HCEC 1CT (cell line): ENCODE measurements around the gene SRPRB.

Source experiments
- DNase-seq: peaks from one replicate; pipeline ENCODE4 v3.0.0-alpha.2; 2017

Gene SRPRB, protein sequence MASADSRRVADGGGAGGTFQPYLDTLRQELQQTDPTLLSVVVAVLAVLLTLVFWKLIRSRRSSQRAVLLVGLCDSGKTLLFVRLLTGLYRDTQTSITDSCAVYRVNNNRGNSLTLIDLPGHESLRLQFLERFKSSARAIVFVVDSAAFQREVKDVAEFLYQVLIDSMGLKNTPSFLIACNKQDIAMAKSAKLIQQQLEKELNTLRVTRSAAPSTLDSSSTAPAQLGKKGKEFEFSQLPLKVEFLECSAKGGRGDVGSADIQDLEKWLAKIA

DNA sequence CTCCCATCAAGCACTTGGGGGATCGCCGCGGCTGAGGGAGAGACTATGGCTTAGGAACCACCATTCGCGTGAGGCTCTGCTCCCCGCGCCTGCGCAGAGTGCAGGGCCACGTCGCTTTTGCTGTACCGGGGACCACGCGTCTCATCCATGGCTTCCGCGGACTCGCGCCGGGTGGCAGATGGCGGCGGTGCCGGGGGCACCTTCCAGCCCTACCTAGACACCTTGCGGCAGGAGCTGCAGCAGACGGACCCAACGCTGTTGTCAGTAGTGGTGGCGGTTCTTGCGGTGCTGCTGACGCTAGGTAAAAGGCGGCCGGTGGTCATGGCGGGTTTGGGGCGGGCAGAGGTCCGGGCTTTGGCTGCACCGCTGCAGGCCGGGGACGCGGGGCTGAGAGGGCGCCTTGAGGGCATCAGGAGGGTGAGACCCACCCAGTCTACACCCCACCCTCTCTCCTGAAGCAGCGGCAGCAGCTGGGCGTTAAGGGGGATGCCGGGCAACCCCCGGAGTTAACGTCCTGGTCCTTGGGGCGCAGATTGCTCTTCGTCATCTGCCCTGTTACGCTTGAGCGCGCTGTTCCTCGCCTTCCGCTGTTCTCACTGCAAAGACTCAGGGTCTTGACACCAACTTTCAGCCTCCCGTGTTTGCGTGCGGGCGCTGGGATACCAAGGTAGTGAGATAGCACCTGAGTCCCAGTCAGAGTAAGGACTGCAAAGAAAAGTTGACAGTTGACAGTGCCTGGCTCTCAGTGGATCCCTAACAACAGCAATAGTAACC is at the start of gene SRPRB:
SRPRB (plus strand) TSS at position 114 of the 774 bp plus-strand sequence; CDS start at position 148, 34 bp downstream.
- peak; percentile 91 for DNase-seq

DNA sequence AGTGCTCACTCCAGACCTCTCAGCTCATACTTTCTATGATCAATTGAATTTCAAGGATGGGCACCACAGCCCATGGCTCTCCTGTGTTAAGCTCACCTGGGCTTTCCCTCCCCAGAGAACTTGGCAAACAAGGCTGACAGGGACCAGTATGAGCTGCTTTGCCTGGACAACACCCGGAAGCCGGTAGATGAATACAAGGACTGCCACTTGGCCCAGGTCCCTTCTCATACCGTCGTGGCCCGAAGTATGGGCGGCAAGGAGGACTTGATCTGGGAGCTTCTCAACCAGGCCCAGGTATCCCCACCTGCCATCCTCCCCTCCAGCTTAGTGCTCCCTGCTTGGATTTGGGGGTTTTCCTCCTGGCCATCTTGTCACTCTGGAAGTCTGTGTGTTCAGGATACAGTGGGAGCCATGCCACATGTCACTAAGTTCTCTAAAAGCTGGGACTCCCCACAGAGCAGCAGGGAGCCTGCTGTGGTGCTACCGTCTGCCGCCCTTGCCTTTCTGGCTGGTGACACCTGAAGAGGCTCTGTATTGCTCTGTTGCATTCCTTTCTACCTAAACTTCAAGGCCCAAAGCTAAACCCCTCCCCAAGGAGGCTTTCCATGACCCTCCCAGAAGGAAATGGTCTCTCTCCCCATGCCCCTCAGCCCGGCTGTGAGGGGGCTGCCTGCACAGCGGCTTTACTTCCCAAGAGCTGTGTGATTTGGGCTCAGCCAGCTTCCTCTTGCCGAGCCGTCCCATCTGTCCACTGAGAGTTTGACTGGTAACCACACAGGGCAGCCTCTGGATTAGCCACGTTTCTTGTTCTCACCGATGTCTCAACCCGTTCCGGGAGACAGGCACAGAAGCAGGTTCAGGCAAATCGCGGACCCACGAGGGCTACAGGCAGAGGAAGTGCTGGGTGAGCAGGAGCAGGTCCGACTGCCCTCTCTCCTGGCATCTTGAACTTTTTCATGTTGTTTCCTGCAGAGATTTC is 48.6 kb upstream of the SRPRB start:
- no peak for DNase-seq

DNA sequence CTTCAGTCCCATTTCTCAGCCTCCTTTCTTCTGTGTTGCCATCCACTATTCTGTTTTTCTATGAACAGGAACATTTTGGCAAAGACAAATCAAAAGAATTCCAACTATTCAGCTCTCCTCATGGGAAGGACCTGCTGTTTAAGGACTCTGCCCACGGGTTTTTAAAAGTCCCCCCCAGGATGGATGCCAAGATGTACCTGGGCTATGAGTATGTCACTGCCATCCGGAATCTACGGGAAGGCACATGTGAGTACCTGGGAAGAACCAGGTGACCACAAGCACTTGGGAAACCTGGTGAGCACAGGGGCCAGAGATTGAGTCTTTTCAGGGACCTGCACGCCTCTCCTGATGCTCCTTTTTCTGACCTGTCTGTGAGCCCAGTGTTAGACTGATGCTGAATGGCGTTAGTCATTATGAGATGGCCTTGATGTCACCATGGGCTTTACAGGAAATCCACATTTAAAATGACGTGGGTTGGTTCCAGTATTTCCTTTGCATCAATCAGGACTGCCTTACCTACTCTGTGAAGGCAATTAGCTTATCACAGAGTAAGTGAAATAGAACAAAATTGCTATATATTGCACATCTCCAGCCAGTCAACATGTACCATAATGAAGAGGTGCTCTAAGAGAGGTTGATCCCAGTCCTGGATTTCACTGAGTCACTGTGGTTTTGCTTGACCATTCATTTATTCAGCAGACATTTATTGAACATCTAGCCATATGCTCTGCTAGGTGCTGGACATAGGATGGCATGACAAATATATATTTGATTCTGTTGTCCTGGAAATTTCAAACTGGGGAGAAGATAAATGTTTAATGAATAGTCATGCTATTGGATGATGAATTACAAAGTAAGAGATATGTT is 47.7 kb upstream of the SRPRB start:
- no peak for DNase-seq

DNA sequence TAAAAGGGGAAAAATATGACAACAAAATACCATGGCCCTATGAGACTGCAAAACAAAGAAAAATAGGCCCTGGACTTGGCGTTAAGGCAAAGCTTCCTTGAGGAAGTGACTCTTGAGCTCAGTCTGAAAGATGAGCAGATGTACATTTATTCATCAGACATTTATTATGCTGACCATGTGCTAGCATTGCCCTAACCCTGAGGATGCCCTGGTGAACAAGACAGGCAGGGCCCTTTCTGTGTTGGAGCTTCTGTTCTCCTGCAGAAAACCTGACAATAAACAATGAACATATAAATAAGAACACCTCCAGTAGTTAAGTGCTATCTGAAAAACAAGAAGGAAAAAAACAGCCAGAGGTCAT is 47.1 kb upstream of the SRPRB start:
- DNase-seq = no peak

DNA sequence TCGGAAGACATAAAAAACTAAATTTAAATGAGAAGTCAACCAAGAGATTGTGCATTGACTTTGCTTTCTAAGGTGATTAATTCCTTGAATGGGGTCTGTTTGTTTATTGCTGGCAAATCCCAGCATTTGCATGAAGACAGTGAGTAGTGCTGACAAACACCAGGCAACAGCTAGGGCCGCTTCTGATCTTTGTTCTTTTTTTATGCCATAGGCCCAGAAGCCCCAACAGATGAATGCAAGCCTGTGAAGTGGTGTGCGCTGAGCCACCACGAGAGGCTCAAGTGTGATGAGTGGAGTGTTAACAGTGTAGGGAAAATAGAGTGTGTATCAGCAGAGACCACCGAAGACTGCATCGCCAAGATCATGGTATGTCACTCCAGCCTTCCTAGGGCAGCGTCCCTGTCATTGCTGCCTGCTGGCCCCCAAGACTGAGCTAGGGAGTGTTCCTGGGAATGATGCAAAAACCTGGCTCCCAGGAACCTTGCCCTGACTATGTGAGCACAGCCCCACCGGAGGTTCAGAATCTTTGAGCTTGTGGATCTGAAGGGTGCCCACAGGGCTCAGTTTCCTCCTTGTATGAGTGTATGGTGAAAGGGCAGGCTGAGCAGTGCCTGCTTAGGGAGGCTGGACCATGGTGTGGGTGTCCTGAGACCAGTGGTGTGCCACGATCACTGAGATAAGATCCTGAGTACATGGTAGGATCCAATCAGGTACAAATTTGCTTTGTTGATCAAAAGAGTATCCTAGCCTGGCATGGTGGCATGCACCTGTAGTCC is 46.5 kb upstream of the SRPRB start:
- no peak for DNase-seq

DNA sequence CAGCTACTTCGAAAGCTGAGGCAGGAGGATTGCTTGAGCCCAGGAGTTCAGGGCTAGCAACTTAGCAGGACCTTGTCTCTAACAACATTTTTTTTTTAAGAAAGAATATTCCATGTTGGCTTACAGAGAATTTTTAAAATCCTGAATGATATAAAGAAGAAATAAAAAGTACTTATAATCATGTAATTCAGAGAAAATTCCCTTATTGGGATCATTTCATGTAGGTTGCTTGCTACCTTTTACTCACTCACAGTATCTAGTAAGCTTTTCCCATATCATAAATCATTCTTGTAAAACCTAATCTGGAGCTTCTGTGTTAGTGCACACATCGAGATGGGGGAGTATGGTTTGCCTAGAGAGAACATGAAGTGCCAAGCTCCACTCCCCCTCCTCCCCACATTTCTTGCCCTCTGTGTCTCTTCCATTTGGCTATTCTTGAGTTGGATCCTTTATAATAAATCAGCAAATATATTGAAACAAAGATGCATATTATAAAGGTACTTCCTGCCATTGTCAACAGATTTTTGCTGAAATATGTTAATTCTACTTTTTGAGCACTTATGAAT is 45.8 kb upstream of the SRPRB start:
- no peak for DNase-seq

DNA sequence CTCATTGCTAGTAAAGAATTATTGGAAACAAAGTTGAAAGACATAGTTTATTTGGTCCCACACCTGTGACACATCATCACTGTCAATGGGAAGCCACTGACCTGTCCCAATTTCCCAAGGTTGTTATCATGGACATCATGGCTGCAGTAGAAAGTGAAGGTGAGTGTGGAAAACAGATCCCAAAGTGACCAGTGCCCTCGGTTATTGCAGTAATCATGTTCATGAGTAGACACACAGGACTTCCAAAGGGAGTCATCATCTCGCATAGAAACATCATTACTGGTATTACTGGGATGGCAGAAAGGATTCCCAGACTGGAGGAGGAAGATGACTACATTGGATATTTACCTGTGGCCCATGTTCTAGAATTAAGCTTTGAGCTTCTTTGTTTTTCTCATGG is 44.7 kb upstream of the SRPRB start:
- no peak for DNase-seq

DNA sequence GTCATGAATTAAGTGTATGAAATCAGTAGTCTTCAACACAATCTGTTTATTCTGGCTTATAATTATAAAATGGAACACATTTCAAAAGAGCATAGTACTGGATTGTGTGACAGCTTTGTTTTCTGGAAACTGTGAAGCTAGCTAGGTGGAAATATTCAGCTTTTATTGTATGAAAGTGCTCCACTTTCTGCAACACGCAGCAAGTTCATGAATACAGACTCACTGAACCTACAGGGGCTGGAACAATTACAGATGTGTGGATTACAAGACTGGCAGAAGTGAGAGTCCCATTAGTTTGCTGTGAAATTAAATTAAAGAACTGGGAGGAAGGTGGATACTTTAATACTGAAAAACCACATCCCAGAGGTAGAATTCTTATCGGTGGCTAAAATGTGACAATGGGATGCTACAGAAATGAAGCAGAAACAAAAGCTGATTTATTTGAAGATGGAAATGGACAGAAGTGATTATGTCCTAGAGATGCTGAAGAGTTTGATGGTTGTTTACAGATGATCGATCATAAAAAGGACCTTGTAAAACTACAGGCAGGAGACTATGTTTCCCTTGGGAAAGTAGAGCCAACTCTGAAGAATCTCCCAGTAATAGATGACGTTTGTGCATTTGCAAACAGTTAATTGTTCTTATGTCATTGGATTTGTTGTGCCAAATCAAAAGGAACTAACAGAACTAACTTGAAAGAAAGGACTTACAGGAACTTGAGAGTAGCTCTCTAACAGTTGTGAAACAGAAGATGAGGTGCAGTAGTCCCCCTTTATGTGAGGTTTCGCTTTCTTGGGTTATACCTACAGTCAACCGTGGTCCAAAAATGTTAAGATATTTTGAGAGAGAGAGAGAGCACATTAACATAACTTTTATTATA is 43.8 kb upstream of the SRPRB start:
- DNase-seq = no peak

DNA sequence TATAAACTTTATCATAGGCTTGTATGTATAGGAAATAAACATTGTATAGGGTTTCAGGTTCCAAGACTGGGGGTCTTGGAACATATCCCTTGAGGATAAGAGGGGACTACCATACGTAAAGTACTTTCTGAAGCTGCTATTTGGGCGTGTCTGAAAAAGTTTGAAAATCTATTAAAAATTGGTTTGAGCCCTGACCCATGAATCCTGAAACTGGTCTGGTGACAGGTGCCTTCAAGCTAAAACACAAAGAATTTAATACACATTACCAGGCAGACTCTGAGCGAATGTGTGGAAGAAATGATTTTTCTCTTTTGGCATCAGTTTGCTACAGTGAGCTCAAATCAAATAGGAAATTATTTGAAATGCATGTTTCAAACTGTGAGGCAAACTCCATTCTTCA is 43.1 kb upstream of the SRPRB start:
- DNase-seq = no peak

DNA sequence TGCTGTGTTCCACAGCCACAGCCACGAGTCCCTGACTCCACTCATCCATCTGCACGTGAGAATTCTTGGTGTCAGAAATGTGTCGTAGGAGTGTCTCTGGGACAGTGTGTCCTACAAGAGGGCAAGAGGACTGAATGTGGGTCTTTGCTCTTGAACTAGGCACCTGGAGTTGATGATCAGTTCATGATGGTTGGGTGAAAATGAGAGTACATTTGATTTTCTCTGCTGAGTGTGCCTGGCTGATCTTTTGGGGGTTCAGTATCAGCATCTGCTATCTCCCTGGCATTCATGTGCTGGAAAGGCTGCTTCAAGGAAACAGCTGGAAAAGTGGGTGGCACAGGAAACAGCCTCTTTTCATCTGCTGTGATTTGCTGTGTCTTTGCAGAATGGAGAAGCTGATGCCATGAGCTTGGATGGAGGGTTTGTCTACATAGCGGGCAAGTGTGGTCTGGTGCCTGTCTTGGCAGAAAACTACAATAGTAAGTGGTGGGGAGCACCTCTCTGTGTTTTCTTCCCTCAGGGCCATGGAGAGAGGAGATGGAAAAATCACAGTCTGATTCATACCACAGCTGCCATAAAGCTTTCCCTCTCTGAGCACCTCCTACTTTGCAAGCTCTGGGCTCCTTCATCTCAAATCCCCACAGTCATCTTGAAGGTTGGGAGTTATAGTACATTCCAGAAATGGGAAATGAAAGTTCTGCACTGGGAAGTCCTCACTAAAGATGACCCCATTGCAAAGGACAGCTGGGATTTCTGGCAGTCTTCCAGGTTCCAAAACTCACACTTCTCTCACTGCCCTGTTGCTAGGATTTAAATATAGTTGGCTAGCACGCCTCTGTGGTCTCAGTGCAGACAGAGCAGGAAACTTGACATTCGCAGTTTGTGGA is 41.6 kb upstream of the SRPRB start:
- no peak for DNase-seq

DNA sequence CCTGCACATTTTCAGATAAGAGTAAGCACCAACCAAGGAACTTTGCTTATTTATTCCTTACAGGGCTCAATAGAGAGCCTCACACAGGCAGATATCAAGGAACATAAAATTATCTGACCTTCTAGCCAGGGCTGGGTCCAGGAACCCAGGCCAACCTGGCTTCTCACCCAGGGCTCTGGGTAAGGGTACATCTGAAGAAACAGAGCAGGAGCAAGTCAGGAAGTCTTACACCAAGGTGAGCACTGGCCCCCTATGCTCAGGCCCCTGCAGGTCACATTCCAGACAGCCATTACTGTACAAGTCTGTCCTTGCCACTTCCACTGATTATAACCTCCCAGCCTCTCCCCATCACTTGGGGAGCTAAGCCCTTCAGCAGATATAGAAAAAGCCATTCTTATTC is 40.4 kb upstream of the SRPRB start:
- DNase-seq = no peak

DNA sequence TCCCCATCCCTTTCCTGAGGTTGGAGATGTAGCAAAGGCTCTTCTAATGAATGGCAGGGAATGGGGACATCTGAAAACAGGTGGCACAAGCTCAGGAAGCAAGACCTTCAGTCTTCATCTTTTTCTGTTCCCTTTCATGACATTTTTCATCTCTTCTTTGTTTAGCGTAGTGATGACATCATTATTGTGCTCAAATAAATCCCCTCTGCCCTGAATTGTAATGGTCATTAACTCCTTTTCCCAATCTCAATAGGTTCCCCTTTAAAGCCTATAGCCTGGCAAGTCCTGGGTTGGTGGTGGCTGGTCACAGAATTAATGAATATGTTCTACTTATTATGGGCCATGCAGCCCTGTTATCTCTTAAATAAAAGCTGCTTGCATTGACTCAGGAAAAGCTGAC is 38.0 kb upstream of the SRPRB start:
- no peak for DNase-seq

DNA sequence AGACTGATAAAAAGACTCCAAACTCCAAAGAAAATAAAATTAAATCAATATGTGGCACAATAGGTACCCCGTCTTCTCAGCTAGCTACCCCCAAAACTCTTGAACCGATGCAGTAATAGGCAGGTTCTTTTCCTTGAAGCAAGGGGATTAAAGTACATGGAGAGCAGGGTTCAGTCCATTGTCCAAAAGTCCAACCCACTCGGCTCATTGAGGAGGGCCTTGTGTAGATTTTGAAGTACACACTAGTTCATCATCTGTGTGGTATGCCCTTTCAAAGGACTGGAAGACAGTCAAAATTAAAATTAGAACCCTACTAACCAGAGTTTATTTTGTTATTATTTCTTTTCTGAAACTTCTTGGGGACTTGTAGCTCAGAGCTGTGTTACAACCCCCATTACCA is 36.1 kb upstream of the SRPRB start:
- DNase-seq = no peak

DNA sequence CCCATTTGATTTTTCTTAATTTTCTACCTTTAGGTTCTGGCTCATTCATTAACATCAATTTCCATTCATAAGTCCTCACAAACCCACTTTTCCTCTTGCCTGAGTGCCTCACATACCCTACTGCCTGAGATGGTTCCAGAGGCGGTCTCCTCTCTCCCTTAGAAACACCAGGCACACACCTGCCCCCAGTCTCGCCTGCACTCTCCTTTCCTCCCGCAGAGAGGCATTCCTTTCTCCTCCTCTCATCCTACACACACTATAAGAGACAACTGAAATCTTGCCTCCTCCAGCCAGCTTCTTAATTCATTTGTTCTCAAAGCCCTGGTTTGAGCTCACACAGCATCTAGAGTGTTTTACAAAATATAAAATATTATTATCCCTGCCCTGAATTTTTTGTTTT is 31.9 kb upstream of the SRPRB start:
- DNase-seq = no peak

DNA sequence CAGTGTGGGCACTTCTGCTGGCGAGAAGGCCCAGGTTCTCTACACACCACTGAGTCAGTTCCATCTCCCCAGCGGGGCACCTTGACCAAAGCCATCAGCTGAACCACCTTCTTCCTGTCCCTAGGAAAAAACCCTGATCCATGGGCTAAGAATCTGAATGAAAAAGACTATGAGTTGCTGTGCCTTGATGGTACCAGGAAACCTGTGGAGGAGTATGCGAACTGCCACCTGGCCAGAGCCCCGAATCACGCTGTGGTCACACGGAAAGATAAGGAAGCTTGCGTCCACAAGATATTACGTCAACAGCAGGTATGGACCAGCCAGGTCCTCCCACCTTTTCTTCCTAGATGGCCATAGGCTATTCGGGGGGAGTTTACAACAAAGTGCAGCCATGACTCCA is 30.3 kb upstream of the SRPRB start:
- no peak for DNase-seq

DNA sequence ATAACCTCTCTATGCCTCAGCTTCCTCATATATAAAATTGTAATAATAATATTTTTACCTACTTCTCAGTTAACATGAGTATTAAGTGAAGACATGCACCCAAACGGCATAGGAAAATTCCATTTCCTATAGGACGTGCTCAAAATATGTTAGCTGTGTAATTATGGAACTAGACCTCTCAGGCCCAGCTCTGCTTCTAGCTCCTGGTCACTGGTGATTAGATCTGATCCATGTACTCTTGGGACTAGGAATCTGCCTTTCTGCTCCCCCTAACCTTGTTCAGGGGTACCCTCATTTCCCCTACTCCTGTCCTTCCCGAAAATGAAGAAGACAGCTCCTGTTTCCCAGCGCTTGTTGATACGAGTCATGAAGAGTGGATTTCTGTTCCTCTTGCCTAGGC is 29.8 kb upstream of the SRPRB start:
- DNase-seq = no peak

DNA sequence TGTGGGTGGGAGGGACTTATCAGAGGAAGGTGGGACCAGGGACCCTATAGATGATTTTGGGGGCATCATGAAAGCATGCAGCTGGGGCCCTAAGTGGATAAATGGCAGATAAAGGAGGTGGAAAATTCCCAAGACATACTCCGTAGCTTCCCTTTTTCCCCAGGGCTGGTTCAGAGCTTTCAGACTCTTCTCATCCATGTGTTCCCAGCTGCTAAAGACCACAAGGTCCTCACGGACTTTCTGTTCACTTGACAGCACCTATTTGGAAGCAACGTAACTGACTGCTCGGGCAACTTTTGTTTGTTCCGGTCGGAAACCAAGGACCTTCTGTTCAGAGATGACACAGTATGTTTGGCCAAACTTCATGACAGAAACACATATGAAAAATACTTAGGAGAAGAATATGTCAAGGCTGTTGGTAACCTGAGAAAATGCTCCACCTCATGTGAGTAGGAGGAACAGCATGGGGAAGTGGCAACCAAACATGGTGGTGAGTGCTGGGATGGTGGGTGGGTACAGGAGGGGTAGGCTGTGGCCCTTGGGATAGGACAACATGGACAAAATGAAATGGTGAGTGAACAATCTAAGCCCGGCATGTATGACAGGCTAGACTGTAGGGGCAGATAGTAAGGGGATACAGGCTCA is 28.7 kb upstream of the SRPRB start:
- no peak for DNase-seq

DNA sequence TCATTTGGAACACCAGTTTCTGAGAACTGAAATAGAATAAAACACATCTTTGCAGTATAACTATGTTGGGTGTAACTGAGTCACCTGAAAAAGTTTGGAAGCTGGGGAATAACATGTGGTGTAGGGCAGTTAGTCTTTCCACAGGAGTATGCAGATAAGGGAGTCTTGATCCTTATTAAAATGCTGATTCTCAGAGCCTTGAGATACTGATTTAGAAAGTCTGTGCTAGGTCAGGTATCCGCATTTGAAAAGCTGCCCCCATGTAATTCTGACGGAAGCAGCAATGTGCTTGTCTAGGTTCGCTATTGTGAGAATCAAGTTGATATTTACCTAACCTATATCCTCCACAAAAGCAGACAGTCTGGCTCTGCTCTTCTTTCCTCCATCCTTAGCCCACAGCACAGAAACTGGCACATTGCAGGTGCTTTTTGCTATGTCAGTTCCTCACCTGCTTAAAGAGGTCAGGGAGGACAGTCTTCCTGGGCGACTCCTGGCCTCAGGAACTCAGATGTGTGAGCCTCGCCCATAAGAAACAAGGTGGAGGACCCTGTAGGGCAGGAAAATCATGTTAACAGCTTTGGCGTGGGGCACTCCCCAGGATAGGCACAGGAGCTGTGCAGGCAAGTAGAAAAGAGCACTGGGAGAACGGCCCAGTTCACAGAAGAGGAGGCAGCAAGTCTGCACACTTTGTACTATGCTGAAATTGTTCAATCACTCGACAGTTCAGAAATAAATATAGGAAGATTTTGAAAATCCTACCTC is 27.6 kb upstream of the SRPRB start:
- no peak for DNase-seq
